MG63 (cell line): ENCODE results near the gene FTCD. TPM values are rescaled to one million over a fixed set of nuclear protein-coding genes. Genes with fewer than 3 reads are reported as not detected.
"Not testable (repeated sequence)": the region's sequence is repeated elsewhere in the genome, so short reads cannot be mapped to it uniquely, and the experiment has no call there.

Source experiments
- DNase-seq: peaks from one replicate; pipeline ENCODE4 v3.0.0-alpha.2; 2020
- H3K27me3 ChIP-seq: fragments of 250-450 bp; sonication (Bioruptor Pico); 2 replicates; pipeline ENCODE4 v1.5.1; 2020; ENCODE audit warnings: mild to moderate bottlenecking, moderate library complexity
- H3K36me3 ChIP-seq: fragments of 250-450 bp; sonication (Bioruptor Pico); 2 replicates; pipeline ENCODE4 v1.5.1; 2020; ENCODE audit warnings: mild to moderate bottlenecking, moderate library complexity
- H3K4me3 ChIP-seq: fragments of 250-450 bp; sonication (Bioruptor Pico); 2 replicates; pipeline ENCODE4 v1.5.1; 2020; ENCODE audit warnings: mild to moderate bottlenecking, moderate library complexity
- H3K9me3 ChIP-seq: fragments of 250-450 bp; sonication (Bioruptor Pico); 2 replicates; pipeline ENCODE4 v1.5.1; 2020; ENCODE audit warnings: mild to moderate bottlenecking, moderate library complexity
- total RNA-seq: library from RNA; depleted of rRNA; stranded (reverse); fragments of >200 nt; shearing (Covaris generic); gene quantifications from 2 replicates; pipeline ENCODE4 v1.2.3, GENCODE V29; 2014; ENCODE audit warnings: low replicate concordance

Gene FTCD
- total RNA-seq, 1 experiment from 2014 or later = not detected

DNA sequence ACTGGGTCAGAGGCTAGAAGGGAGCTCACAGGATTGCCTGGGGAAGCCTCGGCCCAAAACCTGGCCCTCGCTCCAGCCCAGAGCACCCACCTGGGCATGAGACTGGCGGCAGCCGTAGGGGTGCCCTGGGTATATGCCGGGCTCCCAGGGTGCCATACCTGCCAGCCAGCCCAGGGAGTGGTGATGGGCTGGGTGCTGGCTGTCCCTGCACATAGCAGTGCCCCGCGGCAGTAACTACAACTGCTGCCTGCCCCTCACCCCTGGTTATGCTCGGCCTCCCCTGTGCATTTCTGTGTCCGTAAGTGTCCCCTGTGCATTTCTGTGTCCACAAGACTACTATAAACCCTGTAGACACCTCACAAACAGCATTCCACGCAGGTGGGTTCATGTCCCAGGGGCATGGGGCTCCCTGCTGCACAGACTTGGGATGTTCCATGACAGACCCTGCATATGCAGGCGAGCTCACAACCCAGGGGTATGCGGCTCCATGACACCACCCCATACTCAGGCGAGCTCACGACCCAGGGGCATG lies 34.6 kb upstream of the FTCD start:
- H3K27me3 ChIP-seq = no peaks in the 10 kb centered on the region
- no peak overlapping the region for H3K4me3 ChIP-seq
- H3K9me3 ChIP-seq = no peaks in the 10 kb centered on the region
- peaks cover 30% of the 10 kb centered on the region for H3K36me3 ChIP-seq
- no peak for DNase-seq

GRCh38 chr21:46189213-46189958 lies 34.0 kb upstream of the FTCD start:
- Histone ChIP-seq H3K36me3 (peaks cover 24% of the 10 kb centered on the region), H3K27me3 (no peaks in the 10 kb centered on the region), H3K4me3 (no peak overlapping the region), H3K9me3 (no peaks in the 10 kb centered on the region)
- DNase-seq = no peak

DNA sequence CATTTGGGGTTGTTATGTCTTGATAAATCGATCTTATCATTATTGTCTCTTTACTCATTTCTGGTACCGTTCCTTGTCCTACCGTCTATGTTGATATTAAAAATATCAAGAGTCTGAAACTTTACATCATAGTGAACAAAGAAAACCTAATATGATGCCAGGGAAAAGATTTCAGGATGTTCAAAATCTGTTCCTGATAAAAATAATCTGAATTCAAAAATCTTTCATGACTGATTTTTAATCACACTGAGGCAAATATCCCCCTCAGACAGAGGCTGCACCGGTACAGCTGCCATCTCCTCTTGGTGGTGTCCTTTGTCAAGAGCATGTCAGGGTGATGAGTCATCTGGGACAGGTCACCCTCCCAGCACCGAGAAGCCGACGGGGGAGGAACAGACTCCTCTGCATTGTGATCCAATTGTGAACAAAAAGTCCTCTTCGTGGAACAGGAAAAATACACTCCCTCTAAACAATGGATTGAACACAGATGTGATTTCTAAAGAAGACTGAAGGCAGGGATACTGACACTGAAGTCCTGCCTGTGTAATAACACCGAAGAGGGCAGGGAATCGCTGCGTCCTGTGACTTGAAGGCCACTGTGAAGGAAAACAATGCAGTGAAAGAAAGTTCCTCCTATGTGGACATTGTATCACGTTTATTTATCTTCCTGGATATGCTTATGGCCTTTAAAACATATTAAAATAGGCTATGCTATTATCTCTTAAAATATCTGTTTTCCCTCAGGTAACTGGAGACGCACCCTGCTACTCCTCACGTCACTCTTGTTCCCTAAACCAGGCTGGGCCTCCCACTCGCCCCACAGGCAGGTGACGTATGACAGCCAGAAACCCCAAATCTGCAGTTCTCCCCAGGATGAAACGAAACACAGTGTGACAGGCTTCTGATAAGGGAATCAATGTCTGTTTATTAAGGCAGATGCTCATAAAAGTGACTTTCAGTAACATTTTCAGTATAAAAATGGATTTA lies 33.1 kb upstream of the FTCD start:
- H3K9me3 ChIP-seq = no peaks in the 10 kb centered on the region
- no peaks in the 10 kb centered on the region for H3K27me3 ChIP-seq
- no peak for DNase-seq
- H3K36me3 ChIP-seq = peaks cover 18% of the 10 kb centered on the region
- H3K4me3 ChIP-seq = no peak overlapping the region

DNA sequence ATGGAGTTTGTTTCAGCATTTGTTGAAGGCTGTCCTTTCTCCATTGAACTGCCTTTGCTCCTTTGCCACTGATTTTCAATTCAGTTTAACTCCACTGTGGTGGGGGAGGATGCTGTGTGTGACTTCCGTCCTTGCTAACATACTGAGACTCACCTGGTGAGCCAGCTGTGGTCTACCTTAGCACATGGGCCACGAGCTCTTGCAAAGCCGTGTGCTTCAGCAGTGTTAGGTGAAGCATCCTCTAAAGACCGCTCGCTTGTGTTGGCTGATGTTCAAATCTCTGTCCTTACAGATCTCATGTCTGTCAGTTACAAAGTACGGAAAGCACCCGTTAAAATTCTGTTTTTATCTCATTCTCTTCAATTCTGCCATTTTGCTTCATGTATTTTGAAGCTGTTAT lies 32.4 kb upstream of the FTCD start:
- H3K9me3 ChIP-seq = no peaks in the 10 kb centered on the region
- no peaks in the 10 kb centered on the region for H3K27me3 ChIP-seq
- H3K4me3 ChIP-seq = no peak overlapping the region
- peaks cover 18% of the 10 kb centered on the region for H3K36me3 ChIP-seq
- DNase-seq = no peak

DNA sequence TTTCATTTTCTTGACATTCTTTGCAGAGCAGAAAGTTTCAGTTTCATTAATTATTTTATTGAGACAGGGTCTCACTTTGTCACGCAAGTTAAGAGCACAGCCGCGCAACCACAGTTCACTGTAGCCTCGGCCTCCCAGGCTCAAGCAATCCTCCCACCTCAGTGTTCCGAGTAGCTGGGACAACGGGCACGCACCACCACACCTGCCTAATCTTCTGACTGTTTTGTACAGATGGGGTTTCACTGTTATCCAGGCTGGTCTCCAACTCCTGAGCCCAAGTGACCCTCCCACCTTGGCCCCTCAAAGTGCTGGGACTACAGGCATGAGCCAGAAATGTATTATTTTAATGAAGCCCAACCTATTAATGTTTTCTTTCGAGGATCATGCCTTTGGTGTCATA lies 31.9 kb upstream of the FTCD start:
- DNase-seq = no peak
- Histone ChIP-seq H3K36me3 (peaks cover 18% of the 10 kb centered on the region), H3K4me3 (no peak overlapping the region), H3K9me3 (no peaks in the 10 kb centered on the region), H3K27me3 (no peaks in the 10 kb centered on the region)

GRCh38 chr21:46185716-46186115 lies 30.3 kb upstream of the FTCD start:
- no peak for DNase-seq
- Histone ChIP-seq H3K27me3 (no peaks in the 10 kb centered on the region), H3K4me3 (peak overlapping the region; percentile 77), H3K9me3 (no peaks in the 10 kb centered on the region), H3K36me3 (peaks cover 5% of the 10 kb centered on the region)

DNA sequence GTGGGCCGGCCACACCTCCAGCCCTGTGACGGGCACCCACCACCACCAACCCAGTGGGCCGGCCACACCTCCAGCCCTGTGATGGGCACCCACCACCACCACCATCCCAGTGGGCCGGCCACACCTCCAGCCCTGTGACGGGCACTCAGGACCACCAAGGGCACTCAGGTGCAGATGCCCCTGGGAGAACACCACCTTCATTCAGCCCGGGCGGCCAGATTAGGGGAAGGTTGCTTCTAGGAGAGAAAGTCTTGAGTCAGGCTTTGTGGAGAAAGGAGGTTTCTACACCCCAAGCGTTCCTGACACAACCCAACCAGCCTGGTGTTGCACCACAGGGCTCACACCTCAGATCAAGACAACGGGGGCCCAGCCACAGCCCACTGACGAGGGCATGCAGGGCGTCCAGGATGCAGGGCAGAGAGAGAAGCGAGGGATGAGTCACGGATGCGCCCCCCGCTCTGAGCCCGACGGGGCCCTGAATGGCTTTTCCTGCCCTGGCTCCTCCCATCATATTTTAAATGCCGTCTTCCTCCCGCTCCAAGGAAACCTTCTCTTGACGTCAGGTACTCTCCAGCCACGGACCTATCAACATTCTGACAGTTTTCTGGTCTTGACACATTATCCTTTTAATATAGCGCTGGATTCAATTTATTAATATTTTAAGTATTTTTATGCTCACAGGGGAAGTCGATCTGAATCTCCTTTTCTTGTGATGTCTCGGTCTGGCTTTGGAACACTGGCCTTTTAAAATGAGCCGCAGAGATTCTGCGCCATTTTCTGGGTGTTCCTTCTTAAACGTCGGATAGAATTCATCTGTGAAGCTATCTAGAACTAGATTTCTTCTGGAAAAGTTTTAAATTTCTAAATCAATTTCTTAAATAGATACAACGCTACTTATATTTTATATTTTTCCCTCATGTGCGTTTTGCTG lies 29.5 kb upstream of the FTCD start:
- no peaks in the 10 kb centered on the region for H3K9me3 ChIP-seq
- no peaks in the 10 kb centered on the region for H3K27me3 ChIP-seq
- H3K36me3 ChIP-seq = no peaks in the 10 kb centered on the region; the same call in 1 of the 2 replicates
- peak; percentile 96 for DNase-seq
- peak overlapping the region; percentile 77 for H3K4me3 ChIP-seq

- no peaks in the 10 kb centered on the region; the same call in 1 of the 2 replicates for H3K36me3 ChIP-seq
- H3K9me3 ChIP-seq = no peaks in the 10 kb centered on the region
- no peaks in the 10 kb centered on the region for H3K27me3 ChIP-seq
- peak within 1 kb of the TSS; percentile 89 for H3K4me3 ChIP-seq
- DNase-seq = peak; percentile 83
Measured at GRCh38 chr21:46183910-46184624, 28.7 kb upstream of the FTCD start, which contains the start of gene SPATC1L. SPATC1L (minus strand) TSS chr21:46184459; CDS start chr21:46182816, 1,643 bp downstream.

- not testable (repeated sequence) for DNase-seq, H3K9me3 ChIP-seq, H3K27me3 ChIP-seq, H3K36me3 ChIP-seq
- peak overlapping the region; percentile 89 for H3K4me3 ChIP-seq
Measured at GRCh38 chr21:46183337-46183909, 28.0 kb upstream of the FTCD start.

GRCh38 chr21:46182548-46183336 lies 27.4 kb upstream of the FTCD start:
- no peaks in the 10 kb centered on the region for H3K27me3 ChIP-seq
- DNase-seq = no peak
- 0 out of 2 replicates have a peak, but pooled peaks cover 2% of the 10 kb centered on the region for H3K9me3 ChIP-seq
- no peaks in the 10 kb centered on the region; the same call in 1 of the 2 replicates for H3K36me3 ChIP-seq
- H3K4me3 ChIP-seq = no peak overlapping the region

DNA sequence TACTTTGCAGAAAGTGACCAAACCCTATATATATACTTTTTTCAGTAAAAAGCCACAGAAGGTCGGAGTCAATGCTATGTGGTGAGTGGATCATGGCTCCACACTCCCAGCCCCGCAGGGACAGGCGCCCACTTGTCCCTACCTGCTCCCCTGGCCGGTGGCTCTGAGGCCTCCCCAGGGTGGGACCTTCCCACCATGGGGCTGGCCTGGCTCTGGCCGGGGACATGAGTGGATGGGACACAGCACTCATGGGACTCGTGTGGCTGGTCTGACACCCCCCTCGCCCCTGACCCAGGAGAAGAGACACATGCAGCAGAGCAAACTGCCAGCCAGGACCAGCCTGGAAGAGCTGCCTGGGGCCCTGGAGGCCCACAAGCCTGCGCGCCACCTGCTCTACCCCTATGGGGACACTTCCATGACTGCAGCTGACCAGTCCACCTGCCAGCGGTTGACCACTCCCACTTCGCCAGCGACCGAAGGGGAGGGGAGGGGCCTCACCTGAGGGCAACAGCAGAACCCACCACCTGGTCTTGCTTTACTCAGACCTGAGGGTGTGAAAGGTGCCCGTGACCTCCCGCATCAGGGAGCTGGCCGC lies 26.7 kb upstream of the FTCD start:
- H3K9me3 ChIP-seq = peaks cover 6% of the 10 kb centered on the region
- H3K27me3 ChIP-seq = no peaks in the 10 kb centered on the region
- DNase-seq = no peak
- H3K36me3 ChIP-seq = no peaks in the 10 kb centered on the region; the same call in 1 of the 2 replicates
- no peak overlapping the region for H3K4me3 ChIP-seq

DNA sequence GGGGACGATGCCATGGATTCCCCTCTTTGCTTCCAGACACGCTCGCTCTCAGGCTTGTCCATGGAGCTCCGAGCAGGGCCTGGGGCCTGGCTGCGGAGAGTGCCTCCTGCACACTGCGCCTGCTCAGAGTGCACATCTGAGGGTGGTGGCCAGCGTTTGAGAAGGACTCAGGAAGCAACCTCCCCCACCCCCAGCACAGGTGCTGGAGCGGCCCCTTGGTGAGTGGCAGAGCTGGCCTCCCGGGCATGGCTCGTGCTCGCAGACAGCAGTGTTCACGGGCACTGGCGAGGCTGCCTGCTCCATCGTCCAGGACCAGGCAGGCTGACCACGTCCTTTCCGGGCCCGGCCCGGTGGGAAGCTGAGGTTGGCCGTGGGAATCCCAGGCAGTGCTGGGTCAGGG lies 26.1 kb upstream of the FTCD start:
- H3K9me3 ChIP-seq = peaks cover 12% of the 10 kb centered on the region
- no peak for DNase-seq

GRCh38 chr21:46180778-46181391 lies 25.5 kb upstream of the FTCD start:
- no peak for DNase-seq
- Histone ChIP-seq H3K36me3 (no peaks in the 10 kb centered on the region; the same call in 1 of the 2 replicates), H3K4me3 (no peak overlapping the region), H3K9me3 (peaks cover 16% of the 10 kb centered on the region), H3K27me3 (no peaks in the 10 kb centered on the region)

More for the DNA sequence above, 26.1 kb upstream of the FTCD start:
- no peak overlapping the region for H3K4me3 ChIP-seq
- no peaks in the 10 kb centered on the region; the same call in 1 of the 2 replicates for H3K36me3 ChIP-seq
- no peaks in the 10 kb centered on the region for H3K27me3 ChIP-seq
